ENCODE data around the gene PEX3.

The PEX3 gene

DNA sequence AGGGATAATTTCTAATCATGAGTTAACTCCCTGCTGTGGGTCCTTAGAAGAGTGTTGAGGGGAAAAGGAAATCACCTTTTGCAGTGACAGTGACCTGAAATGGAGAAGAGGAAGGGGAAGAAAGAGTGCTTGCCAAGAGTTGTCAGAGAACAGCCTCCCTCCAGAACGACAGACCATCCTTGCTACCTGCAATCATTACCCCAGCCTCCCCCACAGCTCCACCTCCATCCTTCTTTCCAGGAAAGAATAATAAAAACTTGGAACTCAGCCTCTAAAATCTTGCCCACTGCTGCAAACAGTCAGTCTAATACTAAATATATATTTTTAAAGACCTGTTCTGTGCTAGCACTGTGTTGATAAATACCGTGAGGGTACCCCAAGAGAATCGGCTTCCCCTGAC is 89.6 kb downstream of the PEX3 start:
- no peak for DNase-seq

Data from KG1 (cell line).